Stomach (tissue), 19 donors: Measurements from ENCODE around the gene DNAJB13. TPM values are rescaled to one million over a fixed set of nuclear protein-coding genes. Genes with fewer than 3 reads are reported as not detected.
A peak's percentile ranks its signal among the peaks of the same experiment; 100 is the strongest.

Source experiments
- DNase-seq, 2 donors: peaks; one replicate each; pipeline versions ENCODE4 v3.0.0 to v3.0.0-alpha.2; 2013 to 2019
- H3K27ac ChIP-seq, 5 donors: fragments of 200-600 bp in 4 of 5; sonication (generic) in 4 of 5; one replicate each; pipeline ENCODE4 v1.5.1; 2013 to 2019; ENCODE audit warnings: mild to moderate bottlenecking in 1 of 5, moderate library complexity in 1 of 5
- H3K27me3 ChIP-seq, 3 donors: fragments of 200-600 bp; sonication (generic); one replicate each; pipeline ENCODE4 v1.5.1; 2017 to 2019; ENCODE audit warnings: mixed run types in 1 of 3
- H3K36me3 ChIP-seq, 4 donors: fragments of 200-600 bp; sonication (generic); 1 replicate in 3 of 4; 2 replicates in 1 of 4; pipeline ENCODE4 v1.5.1; 2016 to 2019
- H3K4me1 ChIP-seq, 4 donors: fragments of 200-600 bp; sonication (generic); one replicate each; pipeline ENCODE4 v1.5.1; 2016 to 2019
- H3K4me3 ChIP-seq, 4 donors: fragments of 200-600 bp; sonication (generic) in 3 of 4; one replicate each; pipeline ENCODE4 v1.5.1; 2016 to 2019; ENCODE audit warnings: mild to moderate bottlenecking in 1 of 4
- H3K9me3 ChIP-seq, 4 donors: fragments of 200-600 bp; sonication (generic); one replicate each; pipeline ENCODE4 v1.5.1; 2016 to 2019
- EP300 ChIP-seq: sonication (generic); formaldehyde crosslinking; IDR thresholded peaks from one replicate; pipeline ENCODE4 v1.6.1; 2017; ENCODE audit warnings: antibody characterized with exemption
- POLR2A ChIP-seq, 4 donors: fragments of 450-650 bp; IDR thresholded peaks; one replicate each; pipeline ENCODE4 v1.6.1; 2016; ENCODE audit warnings: antibody characterized with exemption in 4 of 4, control low read depth in 2 of 4, mild to moderate bottlenecking in 1 of 4, moderate library complexity in 1 of 4
- POLR2AphosphoS5 ChIP-seq, 3 donors: sonication (generic); formaldehyde crosslinking; IDR thresholded peaks; one replicate each; pipeline ENCODE4 v1.6.1; 2016; ENCODE audit warnings: antibody characterized with exemption in 3 of 3
- WGBS, 5 donors: extraction: QIAGEN DNeasy Blood & Tissue Kit in 3 of 5; methylation state at CpG; one replicate each; pipeline versions ENCODE4 v1.1.5 to v1.1.7; 2013 to 2018; 5-methylcytosine and 5-hydroxymethylcytosine counted together
- intact Hi-C: fragments of 100-400 bp; cut with DNase I; formaldehyde crosslinking; loops from one replicate; pipeline ENCODE4 v1.15.1; 2023; ENCODE audit warnings: low total_unique reads
- long read RNA-seq, 10 donors: transcript quantifications; one replicate each; lab custom pipeline, GENCODE V29; 2026
- polyA plus RNA-seq, 3 donors: library from polyadenylated mRNA; stranded (reverse); fragments of 200-250 nt; gene quantifications; one replicate each; pipeline ENCODE4 v1.2.3, GENCODE V29; 2013
- total RNA-seq, 5 donors: library from RNA; depleted of rRNA; stranded (reverse); fragments of >200 nt; gene quantifications; one replicate each; pipeline versions ENCODE4 v1.1.0 to v1.2.3, GENCODE V29; 2014 to 2016
- TF ChIP-seq, protein P1 (sequence below), 7 experiments: fragments of 450-650 bp in 4 of 7; fragments of 200-600 bp in 3 of 7; sonication (generic) in 3 of 7; IDR thresholded peaks; one replicate each; pipeline ENCODE4 v1.5.1; 2016 to 2019; ENCODE audit warnings: antibody characterized with exemption in 7 of 7, control low read depth in 2 of 7, mild to moderate bottlenecking in 1 of 7
- donor health status: healthy with polysubstance abuse.
- donor health status: Bipolar disorder and iron deficiency.
- donor health status: healthy.

DNAJB13 gene, protein sequence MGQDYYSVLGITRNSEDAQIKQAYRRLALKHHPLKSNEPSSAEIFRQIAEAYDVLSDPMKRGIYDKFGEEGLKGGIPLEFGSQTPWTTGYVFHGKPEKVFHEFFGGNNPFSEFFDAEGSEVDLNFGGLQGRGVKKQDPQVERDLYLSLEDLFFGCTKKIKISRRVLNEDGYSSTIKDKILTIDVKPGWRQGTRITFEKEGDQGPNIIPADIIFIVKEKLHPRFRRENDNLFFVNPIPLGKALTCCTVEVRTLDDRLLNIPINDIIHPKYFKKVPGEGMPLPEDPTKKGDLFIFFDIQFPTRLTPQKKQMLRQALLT
- not detected for total RNA-seq
- polyA plus RNA-seq, result under 1 TPM in 1 of 3 donors, not detected in 2; 0.28 TPM
- long read RNA-seq, donor 1, result 0 reads
- long read RNA-seq, donor 2, result 0 reads
- long read RNA-seq, donor 3, result 0 reads
- long read RNA-seq, donor 4, result 0 reads
- long read RNA-seq, donor 5, result 0 reads
- long read RNA-seq, donor 6, result 0 reads
- long read RNA-seq, donor 7, result 0 reads
- long read RNA-seq, donor 8, result 0 reads
- long read RNA-seq, donor 9, result 0 reads
- long read RNA-seq, donor 10, result 0 reads

DNA sequence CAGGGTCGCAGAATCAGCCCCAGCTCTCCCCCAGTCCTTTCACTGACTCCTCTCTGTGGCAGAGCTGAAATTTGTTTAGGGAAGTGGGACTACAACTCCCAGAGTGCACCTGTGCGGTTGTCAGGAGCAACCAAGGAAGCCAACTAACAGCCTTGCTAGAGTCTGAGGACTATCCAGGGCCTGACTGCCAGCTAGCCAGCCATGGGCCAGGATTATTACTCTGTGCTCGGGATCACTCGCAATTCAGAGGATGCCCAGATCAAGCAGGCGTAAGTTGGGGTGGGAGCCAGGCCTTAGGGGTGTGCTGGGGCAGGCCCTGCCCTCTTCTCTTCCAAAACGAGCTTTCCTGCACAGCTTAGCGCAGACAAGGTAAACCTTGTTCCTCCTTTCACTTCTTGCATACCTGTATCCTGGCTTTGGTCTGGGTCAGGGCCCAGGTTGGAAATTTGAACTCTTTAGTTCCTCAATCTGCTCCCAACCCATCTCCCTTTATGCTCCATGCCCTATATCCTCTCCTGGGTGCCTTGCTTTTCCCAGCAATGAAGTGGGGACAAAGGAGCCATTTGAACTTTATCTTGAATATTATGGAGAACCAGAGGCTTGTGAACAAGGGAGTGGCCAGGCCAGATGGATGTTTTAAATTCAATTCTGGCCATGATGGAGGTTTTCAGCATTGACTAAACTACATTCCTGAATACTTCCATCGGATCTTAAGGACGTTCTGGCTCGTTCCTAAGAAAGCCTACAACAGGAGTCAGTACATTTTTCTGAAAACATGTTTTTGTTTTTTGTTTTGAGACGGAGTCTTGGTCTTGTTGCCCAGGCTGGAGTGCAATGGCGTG is at the start of gene DNAJB13:
Gene DNAJB13 (plus strand): TSS at position 158 of the 842 bp plus-strand sequence. CDS start 44 bp downstream, at position 202.
- Histone ChIP-seq H3K4me1 (peaks cover 0 to 2% (median 0%) of the 10 kb centered on the region in 4 donors), H3K27me3 (peaks cover 0 to 8% (median 0%) of the 10 kb centered on the region in 3 donors), H3K4me3 (no peak within 1 kb of the TSS), H3K36me3 (no peaks in the 10 kb centered on the region), H3K9me3 (peaks cover 0 to 6% (median 0%) of the 10 kb centered on the region in 4 donors), H3K27ac (no peak within 1 kb of the TSS)
- intact Hi-C loops, result no loop called here
- peak; percentile 37 to 79 for DNase-seq
- TF ChIP-seq POLR2AphosphoS5 (IDR thresholded peaks at IDR 0.05), result no peak
- TF ChIP-seq, protein P1, sequence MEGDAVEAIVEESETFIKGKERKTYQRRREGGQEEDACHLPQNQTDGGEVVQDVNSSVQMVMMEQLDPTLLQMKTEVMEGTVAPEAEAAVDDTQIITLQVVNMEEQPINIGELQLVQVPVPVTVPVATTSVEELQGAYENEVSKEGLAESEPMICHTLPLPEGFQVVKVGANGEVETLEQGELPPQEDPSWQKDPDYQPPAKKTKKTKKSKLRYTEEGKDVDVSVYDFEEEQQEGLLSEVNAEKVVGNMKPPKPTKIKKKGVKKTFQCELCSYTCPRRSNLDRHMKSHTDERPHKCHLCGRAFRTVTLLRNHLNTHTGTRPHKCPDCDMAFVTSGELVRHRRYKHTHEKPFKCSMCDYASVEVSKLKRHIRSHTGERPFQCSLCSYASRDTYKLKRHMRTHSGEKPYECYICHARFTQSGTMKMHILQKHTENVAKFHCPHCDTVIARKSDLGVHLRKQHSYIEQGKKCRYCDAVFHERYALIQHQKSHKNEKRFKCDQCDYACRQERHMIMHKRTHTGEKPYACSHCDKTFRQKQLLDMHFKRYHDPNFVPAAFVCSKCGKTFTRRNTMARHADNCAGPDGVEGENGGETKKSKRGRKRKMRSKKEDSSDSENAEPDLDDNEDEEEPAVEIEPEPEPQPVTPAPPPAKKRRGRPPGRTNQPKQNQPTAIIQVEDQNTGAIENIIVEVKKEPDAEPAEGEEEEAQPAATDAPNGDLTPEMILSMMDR (IDR thresholded peaks at IDR 0.05), result no peak
- TF ChIP-seq POLR2A (IDR thresholded peaks at IDR 0.05), result no peak
- no peak for TF ChIP-seq EP300
- WGBS, 5 donors, result 77 to 84% (median 81%) methylated on average over 11 to 12 of the region's 12 CpGs

DNA sequence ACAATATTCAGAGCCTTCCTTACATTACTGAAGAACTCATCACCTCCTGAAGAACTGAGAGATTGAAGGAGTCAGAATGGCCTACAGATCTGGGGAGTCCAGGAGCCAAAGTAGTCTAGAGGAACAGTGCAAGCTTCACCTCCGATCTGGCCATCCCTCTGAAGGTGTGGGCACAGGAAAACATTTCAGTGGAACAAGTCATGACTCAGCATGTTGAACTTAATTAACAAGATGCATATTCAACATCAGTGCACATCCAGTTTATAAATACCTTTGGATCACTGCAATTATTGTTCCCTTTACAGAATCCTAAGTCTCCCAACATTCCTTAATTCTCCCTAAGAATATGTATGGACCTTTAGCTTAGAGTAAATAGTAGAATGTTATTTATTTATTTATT is 48.5 kb upstream of the DNAJB13 start:
- Histone ChIP-seq H3K4me1 (no peaks in the 10 kb centered on the region), H3K27ac (no peak overlapping the region), H3K36me3 (peaks cover 22 to 81% (median 71%) of the 10 kb centered on the region in 4 donors), H3K4me3 (no peak overlapping the region), H3K27me3 (no peaks in the 10 kb centered on the region), H3K9me3 (no peaks in the 10 kb centered on the region)
- intact Hi-C loops, result no loop called here
- TF ChIP-seq, protein P1 (IDR thresholded peaks at IDR 0.05), result no peak
- no peak for TF ChIP-seq EP300
- TF ChIP-seq POLR2AphosphoS5 (IDR thresholded peaks at IDR 0.05), result no peak
- no peak for TF ChIP-seq POLR2A (IDR thresholded peaks at IDR 0.05)
- WGBS, 5 donors, result 80 to 100% (median 88%) methylated on average over 1 of the region's 1 CpG
- no peak for DNase-seq

DNA sequence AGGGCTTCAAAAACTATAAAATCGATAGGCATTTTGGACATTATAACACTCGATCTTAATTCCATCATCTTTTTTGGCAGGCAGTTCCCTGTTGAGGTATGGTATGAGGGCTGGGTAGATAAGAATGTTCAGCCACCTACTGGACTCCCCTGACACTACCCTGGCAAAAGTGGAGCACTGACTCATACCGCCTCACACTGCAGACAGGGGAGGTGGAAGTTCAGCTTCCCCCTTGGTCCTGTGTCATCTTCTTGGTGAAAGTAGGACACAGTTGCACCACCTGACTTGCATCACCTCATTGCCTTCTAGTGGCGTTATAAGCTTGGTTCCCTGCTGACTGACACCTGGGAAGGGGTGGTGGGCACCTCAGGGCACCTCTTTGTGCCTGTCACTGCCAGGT is 43.6 kb upstream of the DNAJB13 start:
- TF ChIP-seq POLR2A (IDR thresholded peaks at IDR 0.05) (no peak), POLR2AphosphoS5 (IDR thresholded peaks at IDR 0.05) (no peak), EP300 (no peak)
- TF ChIP-seq, protein P1 (IDR thresholded peaks at IDR 0.05), result peak in 1 of 7 experiments; percentile 6
- no peaks in the 10 kb centered on the region for H3K4me1 ChIP-seq
- H3K27ac ChIP-seq, result no peak overlapping the region
- intact Hi-C loops, result no loop called here
- no peaks in the 10 kb centered on the region for H3K9me3 ChIP-seq
- no peak overlapping the region for H3K4me3 ChIP-seq
- peaks cover 16 to 93% (median 76%) of the 10 kb centered on the region in 4 donors for H3K36me3 ChIP-seq
- DNase-seq, result peak in 1 of 2 donors; percentile 4
- 81 to 86% (median 84%) methylated on average over 4 of the region's 4 CpGs for WGBS, 5 donors
- H3K27me3 ChIP-seq, result no peaks in the 10 kb centered on the region

DNA sequence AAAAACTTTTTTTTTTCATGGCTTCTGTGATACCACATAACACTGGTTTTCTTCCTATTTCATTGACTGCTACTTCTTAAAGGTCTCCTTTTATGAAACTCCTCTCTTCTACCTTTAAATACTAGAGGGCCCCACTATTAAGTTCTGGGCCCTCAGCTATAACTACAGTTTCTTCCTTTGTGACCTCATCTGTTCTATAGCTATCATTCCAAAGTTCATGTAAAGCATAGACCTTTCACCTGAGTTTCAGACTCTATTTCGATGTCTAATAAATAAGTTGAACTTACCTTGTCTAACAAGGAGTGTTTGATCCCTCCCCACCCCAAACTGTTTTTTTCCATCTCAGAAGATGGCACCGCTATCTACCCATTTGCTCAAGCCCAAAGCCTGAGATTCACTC is 38.8 kb upstream of the DNAJB13 start:
- DNase-seq, result no peak
- intact Hi-C loops, result no loop called here
- TF ChIP-seq EP300 (no peak), POLR2A (IDR thresholded peaks at IDR 0.05) (no peak), POLR2AphosphoS5 (IDR thresholded peaks at IDR 0.05) (no peak)
- TF ChIP-seq, protein P1 (IDR thresholded peaks at IDR 0.05), result no peak
- H3K4me1 ChIP-seq, result no peaks in the 10 kb centered on the region
- WGBS, 5 donors, result 95 to 98% (median 97%) methylated on average over 2 of the region's 2 CpGs
- no peak overlapping the region for H3K4me3 ChIP-seq
- H3K27ac ChIP-seq, result no peak overlapping the region
- no peaks in the 10 kb centered on the region for H3K27me3 ChIP-seq
- peaks cover 21 to 95% (median 87%) of the 10 kb centered on the region in 4 donors for H3K36me3 ChIP-seq
- H3K9me3 ChIP-seq, result no peaks in the 10 kb centered on the region
